SK-N-SH treated with all-trans-retinoic acid at 6 μM for 48 hours (cell line): ENCODE measurements around the gene STK33.
"Not testable (repeated sequence)": the region's sequence is repeated elsewhere in the genome, so short reads cannot be mapped to it uniquely, and the experiment has no call there.

Source experiments
- ATAC-seq: fragments of 200-7000 bp; cut with Tn5 transposase; 3 replicates; pipeline ENCODE4 v1.9.1; 2020; ENCODE audit warnings: mild to moderate bottlenecking, moderate library complexity
- ARNTL ChIP-seq: fragments of 450-650 bp; formaldehyde crosslinking; IDR thresholded peaks from 2 replicates; pipeline ENCODE4 v1.5.0; 2020; ENCODE audit warnings: low read depth, mild to moderate bottlenecking, moderate library complexity, borderline replicate concordance
- BACH2 ChIP-seq: fragments of 250-450 bp; sonication (Bioruptor Pico); IDR thresholded peaks from 2 replicates; pipeline ENCODE4 v1.9.0; 2021; ENCODE audit warnings: mild to moderate bottlenecking, borderline replicate concordance
- CREB5 ChIP-seq: fragments of 250-450 bp; sonication (Bioruptor Pico); IDR thresholded peaks from 2 replicates; pipeline ENCODE4 v1.5.1; 2020; ENCODE audit warnings: low read depth, mild to moderate bottlenecking, moderate library complexity
- CSRNP3 ChIP-seq: fragments of 250-450 bp; sonication (Bioruptor Pico); IDR thresholded peaks from 2 replicates; pipeline ENCODE4 v1.5.1; 2021; ENCODE audit warnings: mild to moderate bottlenecking, moderate library complexity
- ESRRG ChIP-seq: fragments of 250-450 bp; sonication (Bioruptor Pico); IDR thresholded peaks from 2 replicates; pipeline ENCODE4 v1.6.1; 2021; ENCODE audit warnings: mild to moderate bottlenecking
- GLIS3 ChIP-seq: fragments of 250-450 bp; sonication (Bioruptor Pico); IDR thresholded peaks from 2 replicates; pipeline ENCODE4 v1.5.0; 2020; ENCODE audit warnings: mild to moderate bottlenecking, moderate library complexity
- ISL1 ChIP-seq: fragments of 250-450 bp; sonication (Bioruptor Pico); IDR thresholded peaks from 2 replicates; pipeline ENCODE4 v2.1.2; 2022; ENCODE audit warnings: mild to moderate bottlenecking, moderate library complexity
- OSR1 ChIP-seq: fragments of 250-450 bp; sonication (Bioruptor Pico); IDR thresholded peaks from 2 replicates; pipeline ENCODE4 v1.8.0; 2022; ENCODE audit warnings: moderate library complexity, mild to moderate bottlenecking, inconsistent platforms
- PATZ1 ChIP-seq: fragments of 250-450 bp; sonication (Bioruptor Pico); IDR thresholded peaks from 2 replicates; pipeline ENCODE4 v1.8.0; 2020; ENCODE audit warnings: mild to moderate bottlenecking, moderate library complexity, borderline replicate concordance
- RARB ChIP-seq: fragments of 250-450 bp; sonication (Bioruptor Pico); IDR thresholded peaks from 2 replicates; pipeline ENCODE4 v1.8.0; 2021; ENCODE audit warnings: mild to moderate bottlenecking, moderate library complexity
- SNAI2 ChIP-seq: fragments of 250-450 bp; sonication (Bioruptor Pico); IDR thresholded peaks from 2 replicates; pipeline ENCODE4 v1.5.0; 2020; ENCODE audit warnings: mild to moderate bottlenecking, moderate library complexity
- TCF4 ChIP-seq: fragments of 250-450 bp; sonication (Bioruptor Pico); IDR thresholded peaks from 2 replicates; pipeline ENCODE4 v1.8.0; 2021; ENCODE audit warnings: mild to moderate bottlenecking, moderate library complexity, borderline replicate concordance
- TSHZ2 ChIP-seq: fragments of 250-450 bp; sonication (Bioruptor Pico); IDR thresholded peaks from 2 replicates; pipeline ENCODE4 v1.5.0; 2020; ENCODE audit warnings: mild to moderate bottlenecking, moderate library complexity
- ZFP3 ChIP-seq: fragments of 250-450 bp; sonication (Bioruptor Pico); IDR thresholded peaks from 2 replicates; pipeline ENCODE4 v1.5.0; 2020; ENCODE audit warnings: mild to moderate bottlenecking, moderate library complexity
- ZFP30 ChIP-seq: fragments of 450-650 bp; formaldehyde crosslinking; IDR thresholded peaks from 2 replicates; pipeline ENCODE4 v1.5.0; 2022; ENCODE audit warnings: mild to moderate bottlenecking, moderate library complexity
- ZNF565 ChIP-seq: fragments of 450-650 bp; formaldehyde crosslinking; conservative IDR thresholded peaks from 2 replicates; pipeline ENCODE4 v1.5.0; 2020; ENCODE audit warnings: low read depth, mild to moderate bottlenecking, moderate library complexity
- ZNF70 ChIP-seq: fragments of 450-650 bp; formaldehyde crosslinking; IDR thresholded peaks from 2 replicates; pipeline ENCODE4 v1.5.0; 2020; ENCODE audit warnings: mild to moderate bottlenecking, moderate library complexity
- ZNF8 ChIP-seq: fragments of 450-650 bp; formaldehyde crosslinking; IDR thresholded peaks from 2 replicates; pipeline ENCODE4 v1.5.0; 2020; ENCODE audit warnings: mild to moderate bottlenecking, moderate library complexity

Gene STK33

GRCh38 chr11:8467806-8468205 is 126.2 kb downstream of the STK33 start:
- not testable (repeated sequence) for ATAC-seq

- ATAC-seq = not testable (repeated sequence)
Measured at GRCh38 chr11:8467356-8467755, 126.7 kb downstream of the STK33 start.

- not testable (repeated sequence) for ATAC-seq
Measured at GRCh38 chr11:8466884-8467283, 127.1 kb downstream of the STK33 start.

- no peak for TF ChIP-seq CSRNP3 (CRISPR knock-in tag)
- no peak for TF ChIP-seq GLIS3 (CRISPR knock-in tag)
- TF ChIP-seq ARNTL (CRISPR knock-in tag) = no peak
- TF ChIP-seq OSR1 (CRISPR knock-in tag) = no peak
- TF ChIP-seq ZNF70 (CRISPR knock-in tag) = no peak
- TF ChIP-seq ZNF565 = no peak
- TF ChIP-seq SNAI2 (CRISPR knock-in tag) = no peak
- ATAC-seq = no peak
Measured at GRCh38 chr11:8459711-8460399, 134.2 kb downstream of the STK33 start.

GRCh38 chr11:8442301-8442700 is 151.7 kb downstream of the STK33 start:
- ATAC-seq = no peak
- TF ChIP-seq BACH2 (CRISPR knock-in tag) = no peak
- TF ChIP-seq TCF4 = no peak
- TF ChIP-seq ISL1 (CRISPR knock-in tag) = peak; percentile 53
- TF ChIP-seq PATZ1 (CRISPR knock-in tag) = no peak
- no peak for TF ChIP-seq RARB
- no peak for TF ChIP-seq ZFP30 (CRISPR knock-in tag)

- no peak for TF ChIP-seq ZFP3 (CRISPR knock-in tag)
- no peak for TF ChIP-seq GLIS3 (CRISPR knock-in tag)
- TF ChIP-seq TCF4 = no peak
- TF ChIP-seq CREB5 (CRISPR knock-in tag) = no peak
- TF ChIP-seq ESRRG (CRISPR knock-in tag) = no peak
- TF ChIP-seq BACH2 (CRISPR knock-in tag) = no peak
- no peak for TF ChIP-seq RARB
- TF ChIP-seq ISL1 (CRISPR knock-in tag) = no peak
- no peak for TF ChIP-seq ZNF565
- TF ChIP-seq ZNF8 (CRISPR knock-in tag) = no peak
- TF ChIP-seq OSR1 (CRISPR knock-in tag) = no peak
- TF ChIP-seq SNAI2 (CRISPR knock-in tag) = no peak
- TF ChIP-seq TSHZ2 = no peak
- no peak for TF ChIP-seq ARNTL (CRISPR knock-in tag)
- TF ChIP-seq ZNF70 (CRISPR knock-in tag) = no peak
- TF ChIP-seq CSRNP3 (CRISPR knock-in tag) = no peak
- no peak for ATAC-seq
Measured at GRCh38 chr11:8440649-8441048, 153.4 kb downstream of the STK33 start.
